ENCODE results near the gene CTSW.
A peak's percentile ranks its signal among the peaks of the same experiment; 100 is the strongest.

The CTSW gene

GRCh38 chr11:65906602-65907001 lies 27.0 kb downstream of the CTSW start:
- DNase-seq = no peak

GRCh38 chr11:65907878-65908277 lies 28.2 kb downstream of the CTSW start:
- no peak for DNase-seq

- DNase-seq = peak; percentile 85
Observed at GRCh38 chr11:65911682-65912568, 32.3 kb downstream of the CTSW start.

GRCh38 chr11:65912845-65913244 lies 33.2 kb downstream of the CTSW start:
- peak; percentile 68 for DNase-seq

- DNase-seq = no peak
Observed at GRCh38 chr11:65915101-65915820, 35.6 kb downstream of the CTSW start.

- DNase-seq = peak; percentile 97
Observed at GRCh38 chr11:65915821-65916251, 36.2 kb downstream of the CTSW start.

GRCh38 chr11:65916391-65916790 lies 36.8 kb downstream of the CTSW start:
- DNase-seq = no peak

GRCh38 chr11:65917077-65917433 lies 37.4 kb downstream of the CTSW start:
- no peak for DNase-seq

GRCh38 chr11:65917434-65918210 lies 38.0 kb downstream of the CTSW start:
- no peak for DNase-seq

- no peak for DNase-seq
Observed at GRCh38 chr11:65918211-65919140, 38.8 kb downstream of the CTSW start, which contains the start of gene C11orf68. Gene C11orf68, minus strand, starts transcription at chr11:65919062. Its CDS starts 31 bp downstream, at chr11:65919031.

- peak; percentile 98 for DNase-seq
Observed at GRCh38 chr11:65919141-65919572, 39.5 kb downstream of the CTSW start, which contains the start of gene DRAP1. Gene DRAP1, plus strand, starts transcription at chr11:65919426. Its CDS starts 76 bp downstream, at chr11:65919502.

- DNase-seq = no peak
Observed at GRCh38 chr11:65919573-65920371, 40.1 kb downstream of the CTSW start.

- DNase-seq = no peak
Observed at GRCh38 chr11:65920372-65920802, 40.8 kb downstream of the CTSW start.

GRCh38 chr11:65921033-65921555 lies 41.5 kb downstream of the CTSW start:
- no peak for DNase-seq

- no peak for DNase-seq
Observed at GRCh38 chr11:65921876-65922275, 42.2 kb downstream of the CTSW start.

- no peak for DNase-seq
Observed at GRCh38 chr11:65922565-65922964, 42.9 kb downstream of the CTSW start.

- DNase-seq = no peak
Observed at GRCh38 chr11:65925397-65925796, 45.8 kb downstream of the CTSW start.

- no peak for DNase-seq
Observed at GRCh38 chr11:65927904-65928397, 48.3 kb downstream of the CTSW start.

GRCh38 chr11:65928667-65929066 lies 49.0 kb downstream of the CTSW start:
- no peak for DNase-seq

GRCh38 chr11:65931773-65932557 lies 52.3 kb downstream of the CTSW start:
- DNase-seq = no peak
